ENCODE data around the gene CFAP119.

DNA sequence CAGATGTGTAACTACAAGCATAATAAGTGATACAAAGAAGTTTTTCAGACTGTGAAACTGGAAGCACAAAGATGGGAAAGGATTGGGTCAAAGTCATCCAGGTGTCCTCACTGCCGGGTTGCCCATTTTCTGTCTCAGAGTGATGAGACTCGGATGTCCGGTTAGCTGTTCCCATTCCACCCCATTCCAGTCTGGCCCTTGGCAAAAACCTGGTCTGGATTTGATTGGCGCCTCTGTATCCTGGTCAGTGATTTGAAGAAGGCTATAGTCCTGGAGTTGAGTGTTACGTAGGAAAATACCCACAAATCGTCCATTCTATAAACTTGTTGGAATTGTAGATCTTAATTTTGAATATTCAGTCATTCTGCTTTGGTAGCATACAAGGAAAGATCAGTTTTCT, 33.5 kb downstream of the CFAP119 start:
- TF ChIP-seq, protein P1, sequence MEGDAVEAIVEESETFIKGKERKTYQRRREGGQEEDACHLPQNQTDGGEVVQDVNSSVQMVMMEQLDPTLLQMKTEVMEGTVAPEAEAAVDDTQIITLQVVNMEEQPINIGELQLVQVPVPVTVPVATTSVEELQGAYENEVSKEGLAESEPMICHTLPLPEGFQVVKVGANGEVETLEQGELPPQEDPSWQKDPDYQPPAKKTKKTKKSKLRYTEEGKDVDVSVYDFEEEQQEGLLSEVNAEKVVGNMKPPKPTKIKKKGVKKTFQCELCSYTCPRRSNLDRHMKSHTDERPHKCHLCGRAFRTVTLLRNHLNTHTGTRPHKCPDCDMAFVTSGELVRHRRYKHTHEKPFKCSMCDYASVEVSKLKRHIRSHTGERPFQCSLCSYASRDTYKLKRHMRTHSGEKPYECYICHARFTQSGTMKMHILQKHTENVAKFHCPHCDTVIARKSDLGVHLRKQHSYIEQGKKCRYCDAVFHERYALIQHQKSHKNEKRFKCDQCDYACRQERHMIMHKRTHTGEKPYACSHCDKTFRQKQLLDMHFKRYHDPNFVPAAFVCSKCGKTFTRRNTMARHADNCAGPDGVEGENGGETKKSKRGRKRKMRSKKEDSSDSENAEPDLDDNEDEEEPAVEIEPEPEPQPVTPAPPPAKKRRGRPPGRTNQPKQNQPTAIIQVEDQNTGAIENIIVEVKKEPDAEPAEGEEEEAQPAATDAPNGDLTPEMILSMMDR (conservative IDR thresholded peaks at IDR 0.05 in 1 of 2, IDR thresholded peaks at IDR 0.05 in 1 of 2; ENCODE audit: extremely low read depth in 1 of 2, insufficient read depth in 1 of 2, low read depth in 1 of 2, low read length in 2 of 2), result no peak
- no peak for TF ChIP-seq EZH2 (IDR thresholded peaks at IDR 0.05; ENCODE audit: borderline replicate concordance, low read length)

All from mammary epithelial cell (primary cell).